Bronchial epithelial cell (primary cell): ENCODE results near the gene PDHX. TPM values are rescaled to one million over a fixed set of nuclear protein-coding genes. Genes with fewer than 3 reads are reported as not detected.
A peak's percentile ranks its signal among the peaks of the same experiment; 100 is the strongest.

Source experiments
- DNase-seq: peaks from one replicate; pipeline ENCODE4 v3.0.0-alpha.2; 2010; ENCODE audit warnings: low read depth
- FAIRE-seq: peaks from 2 replicates; lab custom pipeline; 2011; peaks lifted over from hg19 to GRCh38; lab: Jason Lieb, UNC
- H3K27me3 ChIP-seq: 2 replicates; pipeline ENCODE4 v1.5.1; 2011; ENCODE audit warnings: low read length; ENCODE audit not compliant: control insufficient read depth, insufficient read depth
- H3K36me3 ChIP-seq: 2 replicates; pipeline ENCODE4 v1.5.1; 2011; ENCODE audit warnings: low read length; ENCODE audit not compliant: control insufficient read depth, insufficient read depth
- H3K4me3 ChIP-seq: 2 replicates; pipeline ENCODE4 v1.5.1; 2011; ENCODE audit warnings: mild to moderate bottlenecking, low read depth, low read length, control low read depth
- CTCF ChIP-seq: IDR thresholded peaks from 2 replicates; pipeline ENCODE4 v1.5.1; 2011; ENCODE audit warnings: mild to moderate bottlenecking, moderate library complexity, low read length, control low read depth, inconsistent platforms; ENCODE audit not compliant: insufficient read depth, severe bottlenecking
- total RNA-seq: library from RNA; depleted of rRNA; stranded (reverse); fragments of >200 nt; gene quantifications from 2 replicates; pipeline ENCODE4 v1.2.1, GENCODE V29; 2014

The PDHX gene
- total RNA-seq, 1 donor from 2014 or later = 26.6 TPM

GRCh38 chr11:35005141-35005780, 88.8 kb downstream of the PDHX start:
- DNase-seq = peak; percentile 49
- Histone ChIP-seq H3K27me3 (no peaks in the 10 kb centered on the region), H3K36me3 (no peaks in the 10 kb centered on the region), H3K4me3 (no peak overlapping the region)
- FAIRE-seq = no peak
- TF ChIP-seq CTCF = no peak

- Histone ChIP-seq H3K27me3 (no peaks in the 10 kb centered on the region), H3K4me3 (no peak overlapping the region), H3K36me3 (no peaks in the 10 kb centered on the region)
- no peak for DNase-seq
- no peak for TF ChIP-seq CTCF
- no peak for FAIRE-seq
Observed at GRCh38 chr11:35006389-35007128, 90.1 kb downstream of the PDHX start.

- Histone ChIP-seq H3K27me3 (no peaks in the 10 kb centered on the region), H3K4me3 (no peak overlapping the region), H3K36me3 (no peaks in the 10 kb centered on the region)
- no peak for TF ChIP-seq CTCF
- no peak for DNase-seq
- no peak for FAIRE-seq
Observed at GRCh38 chr11:35007277-35007676, 90.9 kb downstream of the PDHX start.

- DNase-seq (peak; percentile 95), FAIRE-seq (no peak)
- H3K36me3 ChIP-seq = no peaks in the 10 kb centered on the region
- peak; percentile 2 for TF ChIP-seq CTCF
- no peaks in the 10 kb centered on the region for H3K27me3 ChIP-seq
- no peak overlapping the region for H3K4me3 ChIP-seq
Observed at GRCh38 chr11:35009191-35009943, 92.9 kb downstream of the PDHX start.

- FAIRE-seq (no peak), DNase-seq (peak; percentile 27)
- Histone ChIP-seq H3K36me3 (no peaks in the 10 kb centered on the region), H3K4me3 (no peak overlapping the region), H3K27me3 (no peaks in the 10 kb centered on the region)
- TF ChIP-seq CTCF = no peak
Observed at GRCh38 chr11:35009944-35010342, 93.5 kb downstream of the PDHX start.
